H54 (cell line): Measurements from ENCODE around the gene FLT4.

Source experiments
- DNase-seq: peaks from one replicate; pipeline ENCODE4 v3.0.0; 2011; ENCODE audit warnings: low spot score, mixed read lengths; ENCODE audit not compliant: insufficient read length
- FAIRE-seq: peaks from 3 replicates; lab custom pipeline; 2011; peaks lifted over from hg19 to GRCh38; lab: Jason Lieb, UNC
- POLR2A ChIP-seq: IDR thresholded peaks from 2 replicates; pipeline ENCODE4 v1.6.1; 2011; ENCODE audit warnings: low read depth, mild to moderate bottlenecking, low read length

Gene FLT4

DNA sequence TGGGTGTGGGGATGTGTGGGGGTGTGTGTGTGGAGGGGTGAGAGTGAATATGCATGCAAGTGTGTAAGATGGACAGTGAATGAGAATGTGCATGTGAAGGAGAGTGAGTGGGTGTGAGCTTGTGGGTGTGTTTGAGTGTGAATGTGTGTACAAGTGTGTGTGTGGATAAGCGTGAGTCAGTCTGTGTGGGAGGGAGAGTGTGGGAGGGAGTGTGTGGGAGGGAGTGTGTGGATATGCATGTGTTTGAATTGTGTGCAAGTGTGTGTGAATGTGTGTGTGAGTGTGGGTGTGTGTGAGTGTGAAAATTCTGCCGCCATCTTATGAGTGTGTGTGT, 54.4 kb downstream of the FLT4 start:
- no peak for FAIRE-seq
- TF ChIP-seq POLR2A: no peak
- DNase-seq: no peak

DNA sequence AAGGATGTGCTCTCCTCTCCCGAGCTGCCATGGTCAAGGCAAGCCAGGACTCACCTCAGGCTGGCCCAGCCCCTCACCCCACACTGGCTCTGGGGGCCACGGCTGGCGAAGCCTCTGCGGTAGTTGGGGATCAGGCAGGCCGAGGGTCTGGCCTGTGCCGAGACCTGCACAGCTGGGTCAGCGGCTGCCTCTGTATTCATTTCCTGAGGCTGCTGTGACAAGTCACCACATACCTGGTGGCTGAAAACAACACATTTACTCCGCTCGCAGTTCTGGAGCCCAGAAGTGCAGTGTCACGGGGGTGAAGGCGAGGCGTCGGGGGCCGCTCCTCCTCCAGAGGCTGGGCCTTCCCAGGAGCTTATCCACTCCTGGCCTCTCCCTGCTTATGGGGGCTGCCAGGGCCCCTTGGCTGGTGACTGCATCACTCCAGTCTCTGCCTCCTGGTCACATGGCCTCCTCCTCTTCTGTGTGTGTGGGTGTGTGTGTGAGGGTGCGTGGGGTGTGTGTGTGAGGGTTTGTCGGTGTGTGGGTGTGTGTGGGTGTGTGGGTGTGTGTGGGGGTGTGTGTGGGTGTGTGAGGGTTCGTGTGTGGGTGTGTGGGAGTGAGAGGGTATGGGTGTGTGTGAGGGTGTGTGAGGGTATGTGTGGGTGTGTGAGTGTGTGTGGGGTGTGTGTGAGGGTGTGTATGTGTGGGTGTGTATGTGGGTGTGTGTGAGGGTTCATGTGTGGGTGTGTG, 54.9 kb downstream of the FLT4 start:
- no peak for TF ChIP-seq POLR2A
- DNase-seq (no peak), FAIRE-seq (no peak)

- FAIRE-seq (no peak), DNase-seq (no peak)
- TF ChIP-seq POLR2A: no peak
Observed at GRCh38 chr5:180593446-180594206, 55.8 kb downstream of the FLT4 start.

GRCh38 chr5:180592176-180592575, 57.2 kb downstream of the FLT4 start:
- DNase-seq: no peak
- FAIRE-seq: no peak
- no peak for TF ChIP-seq POLR2A

GRCh38 chr5:180591311-180591887, 58.0 kb downstream of the FLT4 start, which contains the start of gene SCGB3A1:
SCGB3A1 (minus strand) TSS chr5:180591499; CDS start chr5:180591462, 37 bp downstream.
- DNase-seq (no peak), FAIRE-seq (no peak)
- no peak for TF ChIP-seq POLR2A

DNA sequence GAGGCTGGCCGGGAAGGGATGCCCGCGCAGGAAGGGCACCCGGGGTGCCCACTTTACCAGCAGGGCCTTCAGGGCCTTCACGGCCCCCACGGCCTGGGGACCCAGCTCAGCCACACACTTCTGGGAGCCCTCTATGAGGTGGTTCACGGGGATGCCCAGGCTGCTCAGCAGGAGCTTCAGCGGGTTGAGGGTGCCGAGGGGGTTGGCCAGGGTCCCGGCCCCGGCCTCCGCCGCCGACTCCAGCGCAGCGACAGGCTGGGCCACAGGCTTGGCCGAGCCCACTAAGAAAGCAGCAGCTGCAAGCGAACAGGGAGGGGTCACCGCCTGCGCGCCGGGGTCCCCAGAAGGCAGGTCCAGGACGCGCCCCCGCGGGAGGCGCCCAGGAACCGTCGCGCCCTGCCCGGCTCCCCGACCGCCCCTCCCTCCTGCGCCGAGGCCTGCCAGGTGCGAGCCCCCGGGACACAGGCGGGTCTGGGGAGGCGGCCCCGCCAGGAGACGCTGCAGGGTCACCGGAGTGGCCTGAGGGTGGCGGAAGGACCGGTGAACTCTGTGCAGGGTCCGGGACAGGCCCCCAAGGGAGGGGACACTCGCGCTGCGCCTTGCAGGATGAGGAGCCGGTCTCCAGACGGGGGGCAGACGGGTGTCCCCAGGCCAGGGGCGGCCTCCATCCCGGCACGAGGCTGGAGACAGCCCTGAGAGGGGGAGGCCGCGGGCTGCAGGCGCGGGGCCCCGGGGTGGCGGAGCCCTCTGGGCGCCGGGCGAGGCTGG, 58.7 kb downstream of the FLT4 start:
- no peak for TF ChIP-seq POLR2A
- no peak for FAIRE-seq
- DNase-seq: no peak

DNA sequence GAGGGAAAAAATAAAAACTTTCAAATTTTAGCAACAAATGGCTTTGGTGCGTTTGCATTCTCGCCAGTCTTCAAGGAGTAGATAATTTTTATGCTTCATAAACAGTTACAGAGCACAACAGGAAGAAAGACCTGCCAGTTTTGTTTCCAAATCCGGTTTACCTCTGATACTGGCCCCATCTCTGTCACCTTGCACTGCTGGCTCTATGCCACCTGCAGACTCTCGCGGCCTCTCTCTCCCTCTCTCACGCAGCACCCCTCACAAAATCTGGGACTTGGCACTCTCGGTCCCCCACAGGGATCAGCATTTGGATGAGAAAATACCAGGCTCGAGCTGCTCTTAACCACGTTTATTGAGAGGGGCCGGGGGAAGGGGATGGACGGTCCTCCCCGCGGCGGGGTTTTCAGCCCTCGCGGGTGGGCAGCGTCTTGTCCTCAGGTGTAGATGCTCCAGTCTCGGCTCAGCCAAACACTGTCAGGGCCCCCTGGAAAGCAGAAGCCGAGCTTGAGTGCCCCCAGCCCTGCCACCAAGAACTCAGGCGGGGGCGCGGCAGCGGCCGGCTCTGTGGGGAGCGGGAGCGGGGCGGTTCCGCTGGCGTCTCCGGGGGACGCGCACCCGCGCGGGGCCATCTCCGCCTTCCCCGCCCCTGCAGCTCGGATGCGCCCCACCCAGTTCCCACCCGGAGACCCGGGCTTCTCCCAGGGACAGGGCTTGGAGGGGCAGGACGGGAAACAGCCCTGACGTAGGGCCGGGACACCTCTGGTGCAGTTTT, 59.4 kb downstream of the FLT4 start:
- DNase-seq (no peak), FAIRE-seq (no peak)
- TF ChIP-seq POLR2A: no peak

DNA sequence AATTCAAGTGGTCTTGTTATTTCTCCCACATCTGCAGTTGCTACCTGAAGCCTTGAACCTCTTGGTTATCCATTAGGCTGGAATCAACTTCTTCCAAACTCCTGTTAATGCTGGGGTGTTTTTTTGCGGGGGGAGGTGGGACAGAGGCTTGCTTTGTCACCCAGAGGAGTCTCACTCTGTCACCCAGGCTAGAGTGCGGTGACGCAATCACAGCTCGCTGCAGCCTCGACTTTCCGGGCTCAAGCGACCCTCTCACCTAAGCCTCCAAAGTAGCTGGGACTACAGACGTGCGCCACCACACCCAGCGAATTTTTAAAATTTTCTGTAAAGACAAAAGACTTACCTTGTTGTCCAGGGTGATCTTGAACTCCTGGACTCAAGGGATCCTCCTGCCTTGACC, 62.5 kb downstream of the FLT4 start:
- no peak for FAIRE-seq
- no peak for DNase-seq
- no peak for TF ChIP-seq POLR2A

GRCh38 chr5:180586204-180586603, 63.2 kb downstream of the FLT4 start:
- TF ChIP-seq POLR2A: no peak
- FAIRE-seq (no peak), DNase-seq (no peak)

- no peak for FAIRE-seq
- no peak for TF ChIP-seq POLR2A
- no peak for DNase-seq
Observed at GRCh38 chr5:180583738-180584137, 65.7 kb downstream of the FLT4 start.

DNA sequence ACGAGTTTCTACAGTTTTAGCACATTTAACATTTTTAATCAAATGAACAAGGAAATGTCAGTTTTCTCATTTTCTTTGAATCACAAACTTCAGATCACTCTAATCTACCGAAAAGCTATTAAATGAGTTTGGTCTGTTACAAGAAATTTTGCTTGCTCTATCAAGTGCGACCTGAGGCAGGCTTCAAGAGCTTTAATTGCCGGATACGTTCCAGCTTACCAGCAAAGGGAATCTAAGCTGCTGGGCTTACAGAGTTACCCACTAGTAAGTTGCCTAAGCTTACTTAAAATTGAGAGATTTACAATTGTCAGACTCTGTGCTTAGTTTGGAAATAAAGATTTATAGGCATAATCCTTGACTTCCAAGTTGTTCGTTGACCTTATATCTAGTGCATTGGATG, 68.7 kb downstream of the FLT4 start:
- no peak for DNase-seq
- no peak for TF ChIP-seq POLR2A
- no peak for FAIRE-seq

DNA sequence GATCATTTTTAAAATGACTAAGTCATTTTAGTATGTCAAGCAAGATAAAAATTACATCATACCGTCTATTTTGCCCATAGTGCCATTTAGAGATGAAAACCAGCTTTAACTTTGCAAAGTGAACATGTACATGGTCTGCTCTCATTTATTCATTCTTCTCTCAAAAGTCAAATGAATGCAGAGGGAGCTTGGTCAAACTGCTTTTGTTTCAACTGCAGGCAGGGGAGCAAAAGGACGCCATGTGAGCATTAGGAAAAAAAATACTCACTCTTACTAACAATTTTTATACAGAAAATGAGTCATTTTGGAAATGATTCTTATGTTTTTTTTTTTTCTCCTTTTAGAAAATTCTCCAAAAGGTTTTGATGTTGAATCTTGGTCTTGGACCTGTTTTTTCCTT, 73.8 kb downstream of the FLT4 start:
- no peak for FAIRE-seq
- no peak for DNase-seq
- TF ChIP-seq POLR2A: no peak

DNA sequence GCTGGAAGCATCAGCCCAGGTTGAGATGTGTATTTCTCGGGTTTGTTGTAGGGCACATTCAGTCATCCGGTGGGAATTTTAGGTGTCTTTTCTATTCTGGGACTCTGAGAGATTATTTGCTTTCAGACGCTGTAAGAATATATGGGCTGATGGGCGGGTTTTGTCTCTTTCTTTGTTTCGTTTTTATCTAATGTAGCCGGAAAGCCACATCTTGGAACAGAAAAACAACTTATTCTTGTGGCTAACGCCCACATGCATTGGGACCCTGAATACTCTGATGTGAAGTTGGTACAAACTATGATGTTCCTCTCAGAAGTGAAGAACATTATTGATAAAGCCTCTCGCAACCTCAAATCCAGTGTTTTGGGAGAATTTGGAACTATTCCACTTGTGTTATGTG, 80.5 kb downstream of the FLT4 start:
- DNase-seq: no peak
- no peak for TF ChIP-seq POLR2A
- no peak for FAIRE-seq
